RWPE1 (cell line): ENCODE data around the gene TNFAIP8.

Source experiments
- CTCF ChIA-PET: fragments of 350-600 bp; sonication (Branson Sonifier 250); formaldehyde crosslinking; extraction: SDS; loops from one replicate; lab custom pipeline; 2021; lab: Yijun Ruan, JAX
- POLR2A ChIA-PET: fragments of 400-600 bp; formaldehyde crosslinking; extraction: SDS; loops from one replicate; lab custom pipeline; 2020; ENCODE audit warnings: antibody characterized with exemption; ENCODE audit not compliant: low non-redundant PET; lab: Yijun Ruan, JAX
- DNase-seq: peaks from one replicate; pipeline ENCODE4 v3.0.0; 2012; ENCODE audit warnings: low spot score
- H3K27ac ChIP-seq: fragments of 450-650 bp; 2 replicates; pipeline ENCODE4 v1.5.1; 2017
- CTCF ChIP-seq: fragments of 450-650 bp; conservative IDR thresholded peaks from 2 replicates; pipeline ENCODE4 v1.5.1; 2017; ENCODE audit warnings: low read depth, mild to moderate bottlenecking

The TNFAIP8 gene

GRCh38 chr5:119336845-119337580 lies 18.8 kb upstream of the TNFAIP8 start:
- no peak for DNase-seq
- POLR2A ChIA-PET: no interaction called here
- CTCF ChIA-PET: interaction anchor here (0.5 to 1.1 kb wide), 3 partner anchors 22 to 47 kb away, joined by 3 to 5 read pairs (median 3); no protein-coding TSS in a partner anchor
- H3K27ac ChIP-seq: no peak overlapping the region
- no peak for TF ChIP-seq CTCF

GRCh38 chr5:119338326-119338946 lies 17.4 kb upstream of the TNFAIP8 start:
- no peak overlapping the region for H3K27ac ChIP-seq
- TF ChIP-seq CTCF: no peak
- ChIA-PET CTCF (interaction anchor here (0.7 to 0.9 kb wide), 3 partner anchors 73 to 356 kb away, joined by 3 read pairs; no protein-coding TSS in a partner anchor), POLR2A (no interaction called here)
- no peak for DNase-seq

- no peak for TF ChIP-seq CTCF
- CTCF ChIA-PET: interaction anchor here (0.9 kb wide), 1 partner anchor 72 kb away, joined by 3 read pairs; no protein-coding TSS in a partner anchor
- POLR2A ChIA-PET: no interaction called here
- no peak for DNase-seq
- no peak overlapping the region for H3K27ac ChIP-seq
Observed at GRCh38 chr5:119339344-119339743, 16.5 kb upstream of the TNFAIP8 start.

- POLR2A ChIA-PET: no interaction called here
- DNase-seq: no peak
- CTCF ChIA-PET: interaction anchor here (0.6 kb wide), 1 partner anchor 12 kb away, joined by 4 read pairs; no protein-coding TSS in a partner anchor
- no peak overlapping the region for H3K27ac ChIP-seq
- no peak for TF ChIP-seq CTCF
Observed at GRCh38 chr5:119339965-119340364, 15.9 kb upstream of the TNFAIP8 start.

GRCh38 chr5:119340597-119341218 lies 15.1 kb upstream of the TNFAIP8 start:
- ChIA-PET POLR2A (no interaction called here), CTCF (interaction anchor here (0.6 kb wide), 1 partner anchor 11 kb away, joined by 4 read pairs; no protein-coding TSS in a partner anchor)
- H3K27ac ChIP-seq: no peak overlapping the region
- no peak for TF ChIP-seq CTCF
- DNase-seq: no peak
